ENCODE results near the gene CUBN.
"Not testable (repeated sequence)": the region's sequence is repeated elsewhere in the genome, so short reads cannot be mapped to it uniquely, and the experiment has no call there.

The CUBN gene

GRCh38 chr10:16856567-16856966 is 273.0 kb downstream of the CUBN start:
- DNase-seq (ENCODE audit: insufficient read length, low spot score) (no peak), FAIRE-seq (peak; percentile 89)
- TF ChIP-seq POLR2A (IDR thresholded peaks at IDR 0.05; ENCODE audit: low read depth, low read length): no peak

- peak; percentile 76 for FAIRE-seq
- no peak for TF ChIP-seq POLR2A (IDR thresholded peaks at IDR 0.05; ENCODE audit: low read depth, low read length)
Observed at GRCh38 chr10:16856092-16856491, 273.5 kb downstream of the CUBN start.

GRCh38 chr10:16854623-16855022 is 275.0 kb downstream of the CUBN start:
- DNase-seq (ENCODE audit: insufficient read length, low spot score) (peak; percentile 27), FAIRE-seq (peak; percentile 96)
- no peak for TF ChIP-seq POLR2A (IDR thresholded peaks at IDR 0.05; ENCODE audit: low read depth, low read length)

More at GRCh38 chr10:16856092-16856491, 273.5 kb downstream of the CUBN start:
- no peak for DNase-seq (ENCODE audit: insufficient read length, low spot score)

GRCh38 chr10:16853809-16854208 is 275.8 kb downstream of the CUBN start:
- TF ChIP-seq POLR2A (IDR thresholded peaks at IDR 0.05; ENCODE audit: low read depth, low read length): no peak
- DNase-seq (ENCODE audit: insufficient read length, low spot score): no peak
- no peak for FAIRE-seq

GRCh38 chr10:16853201-16853600 is 276.4 kb downstream of the CUBN start:
- DNase-seq (ENCODE audit: insufficient read length, low spot score) (no peak), FAIRE-seq (peak; percentile 86)
- TF ChIP-seq POLR2A (IDR thresholded peaks at IDR 0.05; ENCODE audit: low read depth, low read length): no peak

- FAIRE-seq (no peak), DNase-seq (ENCODE audit: insufficient read length, low spot score) (no peak)
- TF ChIP-seq POLR2A (IDR thresholded peaks at IDR 0.05; ENCODE audit: low read depth, low read length): no peak
Observed at GRCh38 chr10:16852624-16853023, 277.0 kb downstream of the CUBN start.

GRCh38 chr10:16848562-16849154 is 281.0 kb downstream of the CUBN start:
- peak; percentile 82 for FAIRE-seq

GRCh38 chr10:16847644-16848043 is 282.0 kb downstream of the CUBN start:
- DNase-seq (ENCODE audit: insufficient read length, low spot score) (no peak), FAIRE-seq (peak; percentile 20)
- no peak for TF ChIP-seq POLR2A (IDR thresholded peaks at IDR 0.05; ENCODE audit: low read depth, low read length)

More at GRCh38 chr10:16848562-16849154, 281.0 kb downstream of the CUBN start:
- DNase-seq (ENCODE audit: insufficient read length, low spot score): no peak
- no peak for TF ChIP-seq POLR2A (IDR thresholded peaks at IDR 0.05; ENCODE audit: low read depth, low read length)

- TF ChIP-seq POLR2A (IDR thresholded peaks at IDR 0.05; ENCODE audit: low read depth, low read length): no peak
- DNase-seq (ENCODE audit: insufficient read length, low spot score) (no peak), FAIRE-seq (no peak)
Observed at GRCh38 chr10:16845248-16845647, 284.4 kb downstream of the CUBN start.

GRCh38 chr10:16843252-16843870 is 286.2 kb downstream of the CUBN start:
- FAIRE-seq (peak; percentile 87), DNase-seq (ENCODE audit: insufficient read length, low spot score) (no peak)
- no peak for TF ChIP-seq POLR2A (IDR thresholded peaks at IDR 0.05; ENCODE audit: low read depth, low read length)

GRCh38 chr10:16835228-16835627 is 294.4 kb downstream of the CUBN start:
- FAIRE-seq: no peak
- TF ChIP-seq POLR2A (IDR thresholded peaks at IDR 0.05; ENCODE audit: low read depth, low read length): no peak
- no peak for DNase-seq (ENCODE audit: insufficient read length, low spot score)

- FAIRE-seq: peak; percentile 94
Observed at GRCh38 chr10:16832351-16833080, 297.1 kb downstream of the CUBN start.

GRCh38 chr10:16828701-16829175 is 300.9 kb downstream of the CUBN start:
- DNase-seq (ENCODE audit: insufficient read length, low spot score): no peak
- FAIRE-seq: peak; percentile 93
- no peak for TF ChIP-seq POLR2A (IDR thresholded peaks at IDR 0.05; ENCODE audit: low read depth, low read length)

More at GRCh38 chr10:16832351-16833080, 297.1 kb downstream of the CUBN start:
- peak; percentile 63 for DNase-seq (ENCODE audit: insufficient read length, low spot score)
- no peak for TF ChIP-seq POLR2A (IDR thresholded peaks at IDR 0.05; ENCODE audit: low read depth, low read length)

GRCh38 chr10:16828114-16828568 is 301.5 kb downstream of the CUBN start:
- FAIRE-seq (peak; percentile 72), DNase-seq (ENCODE audit: insufficient read length, low spot score) (no peak)
- TF ChIP-seq POLR2A (IDR thresholded peaks at IDR 0.05; ENCODE audit: low read depth, low read length): no peak

GRCh38 chr10:16827474-16827873 is 302.1 kb downstream of the CUBN start:
- not testable (repeated sequence) for FAIRE-seq; DNase-seq (ENCODE audit: insufficient read length, low spot score)

Measured in H54 (cell line).